A673 (cell line): Measurements from ENCODE around the gene ACRBP. TPM values are rescaled to one million over a fixed set of nuclear protein-coding genes. Genes with fewer than 3 reads are reported as not detected.

Experiments
- BruUV-seq: library from RNA; stranded (reverse); fragments of 400-500 nt; replicated peaks from 2 replicates; lab custom pipeline; 2021; lab: Mats Ljungman, UMichigan
- CTCF ChIA-PET: fragments of 300-600 bp; sonication (Branson Sonifier 250); formaldehyde crosslinking; loops from one replicate; lab custom pipeline; 2022; ENCODE audit warnings: antibody characterized with exemption; lab: Charles Lee
- POLR2A ChIA-PET: fragments of 300-600 bp; sonication (Branson Sonifier 250); formaldehyde crosslinking; loops from one replicate; lab custom pipeline; 2022; ENCODE audit warnings: antibody characterized with exemption; ENCODE audit not compliant: low non-redundant PET; lab: Charles Lee
- DNase-seq: peaks from one replicate; pipeline ENCODE4 v3.0.0-alpha.2; 2015; ENCODE audit warnings: low spot score
- H3K27ac ChIP-seq: fragments of 200-600 bp; sonication (generic); 2 replicates; pipeline ENCODE4 v1.5.1; 2016; ENCODE audit warnings: mixed run types, low read depth, mild to moderate bottlenecking, mixed read lengths, antibody characterized with exemption, low read length; ENCODE audit not compliant: poor library complexity, severe bottlenecking
- H3K27me3 ChIP-seq: fragments of 200-600 bp; sonication (generic); replicated peaks from 2 replicates; pipeline ENCODE4 v1.6.1; 2017; ENCODE audit warnings: mixed run types, low read depth, mild to moderate bottlenecking, mixed read lengths, antibody characterized with exemption, low read length; ENCODE audit not compliant: insufficient read depth, poor library complexity
- H3K36me3 ChIP-seq: fragments of 200-600 bp; sonication (generic); 2 replicates; pipeline ENCODE4 v1.6.1; 2016; ENCODE audit warnings: mixed run types, mild to moderate bottlenecking, mixed read lengths, antibody characterized with exemption, low read length; ENCODE audit not compliant: insufficient read depth, poor library complexity, severe bottlenecking
- H3K4me1 ChIP-seq: fragments of 200-600 bp; sonication (generic); 2 replicates; pipeline ENCODE4 v1.6.1; 2017; ENCODE audit warnings: mixed run types, mild to moderate bottlenecking, mixed read lengths, antibody characterized with exemption, low read length; ENCODE audit not compliant: insufficient read depth, poor library complexity, severe bottlenecking
- H3K4me3 ChIP-seq: fragments of 200-600 bp; sonication (generic); 2 replicates; pipeline ENCODE4 v1.5.1; 2016; ENCODE audit warnings: low read depth, mixed run types, mild to moderate bottlenecking, mixed read lengths, low read length; ENCODE audit not compliant: poor library complexity, severe bottlenecking
- H3K9me3 ChIP-seq: fragments of 200-600 bp; sonication (generic); 2 replicates; pipeline ENCODE4 v1.6.1; 2016; ENCODE audit warnings: mixed run types, low read depth, mild to moderate bottlenecking, mixed read lengths, antibody characterized with exemption, low read length; ENCODE audit not compliant: poor library complexity, severe bottlenecking
- EZH2 ChIP-seq: fragments of 200-600 bp; sonication (generic); IDR thresholded peaks from 2 replicates; pipeline ENCODE4 v1.6.1; 2017; ENCODE audit warnings: borderline replicate concordance, low read depth, mild to moderate bottlenecking, mixed read lengths, antibody characterized with exemption, low read length; ENCODE audit not compliant: poor library complexity, severe bottlenecking
- intact Hi-C: fragments of 100-400 bp; cut with micrococcal nuclease; formaldehyde crosslinking; loops from one replicate; pipeline ENCODE4 v1.10.0; 2022; ENCODE audit not compliant: unreplicated experiment
- total RNA-seq: library from RNA; stranded (reverse); gene quantifications from 2 replicates; pipeline ENCODE4 v1.2.3, GENCODE V29; 2021
- TF ChIP-seq, protein P1 (sequence below): fragments of 300-800, 200-600 bp; sonication (generic); conservative IDR thresholded peaks from 2 replicates; pipeline ENCODE4 v1.5.1; 2017; ENCODE audit warnings: low read depth, mild to moderate bottlenecking, antibody characterized with exemption, low read length, moderate library complexity, mixed read lengths

Gene ACRBP
- total RNA-seq, 1 experiment from 2014 or later: 3.0 TPM

GRCh38 chr12:6653342-6653741, 6.1 kb upstream of the ACRBP start:
- Histone ChIP-seq H3K4me3 (no peak overlapping the region), H3K9me3 (no peaks in the 10 kb centered on the region), H3K27me3 (no peaks in the 10 kb centered on the region), H3K4me1 (no peaks in the 10 kb centered on the region), H3K27ac (no peak overlapping the region), H3K36me3 (peaks cover 27% of the 10 kb centered on the region)
- no peak for DNase-seq
- ChIA-PET CTCF (no interaction called here), POLR2A (no interaction called here)
- no TSS peak for BruUV-seq
- TF ChIP-seq, protein P1, sequence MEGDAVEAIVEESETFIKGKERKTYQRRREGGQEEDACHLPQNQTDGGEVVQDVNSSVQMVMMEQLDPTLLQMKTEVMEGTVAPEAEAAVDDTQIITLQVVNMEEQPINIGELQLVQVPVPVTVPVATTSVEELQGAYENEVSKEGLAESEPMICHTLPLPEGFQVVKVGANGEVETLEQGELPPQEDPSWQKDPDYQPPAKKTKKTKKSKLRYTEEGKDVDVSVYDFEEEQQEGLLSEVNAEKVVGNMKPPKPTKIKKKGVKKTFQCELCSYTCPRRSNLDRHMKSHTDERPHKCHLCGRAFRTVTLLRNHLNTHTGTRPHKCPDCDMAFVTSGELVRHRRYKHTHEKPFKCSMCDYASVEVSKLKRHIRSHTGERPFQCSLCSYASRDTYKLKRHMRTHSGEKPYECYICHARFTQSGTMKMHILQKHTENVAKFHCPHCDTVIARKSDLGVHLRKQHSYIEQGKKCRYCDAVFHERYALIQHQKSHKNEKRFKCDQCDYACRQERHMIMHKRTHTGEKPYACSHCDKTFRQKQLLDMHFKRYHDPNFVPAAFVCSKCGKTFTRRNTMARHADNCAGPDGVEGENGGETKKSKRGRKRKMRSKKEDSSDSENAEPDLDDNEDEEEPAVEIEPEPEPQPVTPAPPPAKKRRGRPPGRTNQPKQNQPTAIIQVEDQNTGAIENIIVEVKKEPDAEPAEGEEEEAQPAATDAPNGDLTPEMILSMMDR: no peak
- no peak for TF ChIP-seq EZH2
- intact Hi-C loops: no loop called here

GRCh38 chr12:6652391-6652790, 5.2 kb upstream of the ACRBP start:
- intact Hi-C loops: no loop called here
- no TSS peak for BruUV-seq
- no peak for TF ChIP-seq EZH2
- ChIA-PET CTCF (no interaction called here), POLR2A (interaction anchor here (0.6 kb wide), 1 partner anchor 12 kb away, joined by 10 read pairs; no protein-coding TSS in a partner anchor)
- no peak for DNase-seq
- Histone ChIP-seq H3K36me3 (peaks cover 31% of the 10 kb centered on the region), H3K4me1 (no peaks in the 10 kb centered on the region), H3K27me3 (no peaks in the 10 kb centered on the region), H3K4me3 (no peak overlapping the region), H3K9me3 (no peaks in the 10 kb centered on the region), H3K27ac (no peak overlapping the region)

DNA sequence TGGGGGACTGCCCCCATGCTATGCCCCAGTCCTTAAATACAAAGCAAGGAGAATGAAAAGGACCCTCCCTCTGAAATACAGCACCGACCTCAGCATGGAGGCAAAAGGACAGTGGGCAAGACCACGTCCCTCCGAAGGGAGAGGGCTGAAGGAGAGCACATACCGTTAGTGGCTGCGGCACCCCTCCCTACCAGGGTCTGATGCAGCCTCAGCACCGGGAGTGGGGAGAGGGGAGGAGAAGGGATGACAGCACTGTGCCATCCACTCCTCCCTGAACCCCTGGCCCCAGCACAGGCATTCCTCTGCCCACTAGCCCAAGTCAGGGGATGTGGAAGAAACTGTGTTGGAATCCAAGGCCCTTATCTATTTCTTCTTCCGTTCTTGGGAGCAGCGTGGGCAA, 3.6 kb upstream of the ACRBP start:
- Histone ChIP-seq H3K9me3 (no peaks in the 10 kb centered on the region), H3K27me3 (no peaks in the 10 kb centered on the region), H3K27ac (no peak overlapping the region), H3K4me3 (no peak overlapping the region), H3K36me3 (peaks cover 24% of the 10 kb centered on the region), H3K4me1 (peaks cover 3% of the 10 kb centered on the region)
- no TSS peak for BruUV-seq
- DNase-seq: no peak
- intact Hi-C loops: no loop called here
- POLR2A ChIA-PET: no interaction called here
- CTCF ChIA-PET: no interaction called here
- no peak for TF ChIP-seq EZH2
- TF ChIP-seq, protein P1: no peak
